Measurements from ENCODE around the gene TECTA.
A peak's percentile ranks its signal among the peaks of the same experiment; 100 is the strongest.

The TECTA gene

GRCh38 chr11:121194731-121195596 lies 93.9 kb downstream of the TECTA start:
- DNase-seq = peak; percentile 81

DNA sequence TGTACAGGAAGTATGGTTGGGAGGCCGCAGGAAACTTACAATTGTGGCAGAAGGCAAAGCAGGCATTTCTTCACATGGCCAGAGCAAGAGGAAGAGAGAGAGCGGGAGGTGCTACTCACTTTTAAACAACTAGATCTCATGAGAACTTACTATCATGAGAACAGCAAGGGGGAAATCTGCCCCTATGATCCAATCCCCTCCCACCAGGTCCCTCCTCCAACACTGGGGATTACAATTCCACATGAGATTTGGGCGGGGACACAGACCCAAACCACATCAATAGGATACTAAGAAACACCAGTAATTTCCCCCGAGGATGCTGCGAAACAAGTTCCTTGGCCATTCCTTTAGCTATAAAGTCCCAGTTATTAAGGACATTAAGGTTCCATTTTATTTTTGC lies 97.4 kb downstream of the TECTA start:
- no peak for DNase-seq

DNA sequence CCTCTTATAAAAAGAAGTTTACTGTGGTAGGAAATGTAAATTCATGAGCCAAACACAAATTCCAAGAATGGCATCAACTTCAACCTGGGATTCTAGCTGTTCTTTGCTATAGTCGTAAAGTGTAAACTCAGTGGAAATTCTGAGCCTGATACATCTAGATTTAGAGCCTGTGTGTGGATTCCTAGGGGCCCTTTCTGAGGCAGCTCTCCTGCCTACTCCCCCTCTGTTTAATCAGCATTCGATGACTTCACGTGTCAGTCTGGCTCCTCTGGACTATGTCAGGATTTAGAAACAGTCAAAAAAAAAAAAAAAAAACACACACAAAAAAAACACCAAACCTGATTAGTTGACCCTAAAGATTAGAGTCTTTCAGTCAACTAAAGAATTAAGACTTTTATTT lies 98.5 kb downstream of the TECTA start:
- DNase-seq = no peak

DNA sequence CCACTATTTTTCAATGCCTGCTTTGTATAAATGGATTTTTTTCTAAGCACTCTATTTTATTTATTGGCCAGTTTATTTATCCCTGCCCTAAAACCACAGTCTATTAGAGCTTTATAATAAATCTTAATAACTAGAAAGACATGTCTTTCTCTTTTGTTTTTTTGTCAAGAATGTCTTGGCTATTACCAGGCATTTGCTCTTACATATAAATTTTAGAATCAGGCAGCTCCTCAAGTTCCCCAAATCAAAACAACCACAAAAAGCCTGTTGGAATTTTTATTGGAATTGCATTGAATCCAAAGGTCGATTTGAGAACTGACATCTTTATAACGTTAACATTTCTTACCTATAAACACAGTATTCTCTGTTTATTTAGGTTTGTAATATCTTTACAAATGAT lies 105.8 kb downstream of the TECTA start:
- no peak for DNase-seq

DNA sequence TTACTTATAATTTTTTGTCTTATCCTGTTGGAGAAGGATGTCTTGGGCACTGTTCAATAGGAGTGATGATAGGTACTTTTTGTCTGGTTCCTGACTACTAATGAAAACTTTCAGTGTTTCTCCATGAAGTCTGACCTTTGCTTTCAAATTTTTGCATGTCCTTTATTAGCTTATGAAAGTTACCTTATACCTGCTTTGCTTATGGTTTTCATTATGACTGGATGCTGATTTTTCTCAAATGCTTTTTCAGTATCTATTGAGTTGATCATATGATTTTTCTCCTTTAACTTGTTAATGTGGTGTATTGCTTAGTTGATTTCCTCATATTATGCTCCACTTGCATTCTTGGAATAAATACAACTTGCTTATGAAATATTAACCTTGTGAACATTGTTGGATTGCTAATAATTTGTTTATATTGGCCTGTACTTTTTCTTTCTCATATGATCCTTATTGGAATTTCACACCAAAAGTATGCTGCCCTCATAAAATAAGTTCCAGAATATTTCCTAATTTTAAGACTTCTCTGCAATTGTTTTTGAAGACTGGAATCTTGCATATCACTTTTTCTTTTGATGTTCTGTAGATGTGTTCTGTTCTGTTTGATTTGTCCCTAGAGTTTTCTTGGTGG lies 106.6 kb downstream of the TECTA start:
- no peak for DNase-seq

DNA sequence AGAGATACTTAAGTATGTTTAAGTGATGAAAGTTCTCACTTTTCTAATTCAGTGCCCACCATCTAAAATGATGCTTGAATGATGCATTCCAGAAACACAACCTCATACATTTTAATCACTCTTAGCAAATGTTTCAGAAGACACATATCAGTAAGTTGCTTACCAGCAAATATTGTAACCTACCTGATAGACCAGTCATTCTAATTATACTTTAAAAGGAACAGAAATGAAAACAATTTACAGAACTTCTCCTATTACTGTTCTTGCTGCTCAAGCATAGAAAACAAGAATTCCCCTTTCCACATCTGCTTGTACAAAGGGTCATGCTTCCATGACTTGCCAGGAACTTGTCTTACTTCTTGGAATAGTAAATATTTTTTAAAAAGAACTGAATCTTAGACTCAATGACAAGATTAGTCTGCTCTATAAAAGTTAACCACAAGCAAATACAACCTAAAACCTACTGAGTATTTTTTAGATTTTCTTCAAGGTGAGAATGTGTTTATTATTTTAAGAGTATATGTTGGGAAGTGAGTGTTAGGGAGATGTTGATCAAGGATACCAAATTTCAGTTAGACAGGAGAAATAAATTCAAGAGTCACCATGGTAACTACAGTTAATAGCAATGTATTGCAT lies 109.5 kb downstream of the TECTA start:
- DNase-seq = no peak

- DNase-seq = no peak
Measured at GRCh38 chr11:121211626-121212025, 110.6 kb downstream of the TECTA start.

DNA sequence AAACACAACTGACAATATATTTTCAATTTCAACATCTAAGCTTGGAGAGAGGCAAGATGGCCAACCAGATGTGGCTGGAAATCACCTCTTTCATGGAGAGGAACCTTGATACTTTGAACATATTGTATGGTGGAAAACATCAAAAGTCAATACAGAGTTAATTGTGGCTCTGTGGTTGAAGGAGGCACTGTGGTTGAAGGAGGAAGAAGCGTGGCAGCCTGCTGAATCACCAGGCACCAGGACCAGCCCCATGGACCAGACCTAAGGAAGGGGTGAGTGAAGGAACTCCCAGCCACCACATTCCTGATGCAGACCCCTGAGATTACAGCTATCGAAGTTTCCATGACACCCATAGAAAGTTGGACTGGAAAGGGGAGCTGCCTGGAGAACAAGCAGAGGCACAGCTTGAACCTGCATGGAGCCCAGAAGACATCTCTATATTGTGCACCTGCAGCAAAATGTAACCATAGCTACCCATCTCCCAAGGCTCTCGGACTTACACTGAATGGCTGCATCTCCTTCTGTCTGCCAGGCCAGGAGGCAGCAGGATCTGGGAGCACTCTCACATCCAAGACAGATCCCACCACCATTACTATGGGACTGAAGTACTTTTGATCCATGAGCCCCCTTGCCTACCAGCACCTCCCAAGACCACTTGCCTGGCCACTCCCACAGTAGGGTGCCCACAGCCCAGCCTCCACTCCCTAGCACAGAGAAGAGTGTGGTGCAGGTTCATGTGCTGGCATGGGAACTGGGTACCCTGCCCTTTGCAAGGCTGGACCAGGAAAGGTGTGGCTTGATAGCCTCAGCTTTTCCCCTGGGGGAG lies 111.7 kb downstream of the TECTA start:
- DNase-seq = no peak

DNA sequence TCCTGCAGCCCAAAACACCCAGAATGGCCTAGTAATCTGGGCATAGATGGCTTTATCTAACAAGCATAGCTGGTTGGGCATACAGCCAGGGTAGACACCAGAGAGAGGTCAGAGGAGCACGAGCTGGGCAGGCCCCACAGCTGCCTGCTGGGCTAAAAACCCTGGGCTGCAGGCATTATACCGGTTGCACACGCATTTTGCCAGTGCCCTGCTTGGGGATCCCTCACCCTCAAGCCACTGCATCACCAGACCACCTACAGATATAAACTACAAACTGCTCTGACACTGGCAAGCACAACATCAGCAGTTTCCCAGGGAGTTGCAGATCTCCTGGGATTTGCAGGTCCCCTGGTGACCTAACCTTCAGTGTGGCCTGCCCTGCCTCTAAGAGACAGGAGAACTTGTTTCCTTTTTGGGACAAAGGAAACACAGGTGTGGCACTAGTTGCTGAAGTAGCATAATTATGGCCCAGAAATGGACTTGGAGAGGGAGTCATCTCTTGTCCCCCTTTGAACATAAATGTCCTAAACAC lies 112.4 kb downstream of the TECTA start:
- no peak for DNase-seq

DNA sequence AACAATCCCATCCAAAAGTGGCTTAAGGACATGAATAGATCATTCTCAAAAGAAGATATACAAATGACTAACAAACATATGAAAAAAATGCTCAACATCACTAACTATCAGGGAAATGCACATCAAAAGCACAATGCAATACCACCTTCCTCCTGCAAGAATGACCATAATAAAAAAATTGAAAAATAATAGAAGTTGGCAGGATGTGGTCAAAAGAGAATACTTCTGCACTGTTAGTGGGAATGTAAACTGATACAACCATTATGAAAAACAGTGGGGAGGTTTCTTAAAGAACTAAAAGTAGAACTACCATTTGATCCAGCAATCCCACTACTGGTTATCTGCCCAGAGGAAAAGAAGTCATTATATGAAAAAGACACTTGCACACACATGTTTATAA lies 113.8 kb downstream of the TECTA start:
- DNase-seq = no peak

GRCh38 chr11:121221496-121222200 lies 120.6 kb downstream of the TECTA start:
- DNase-seq = no peak

DNA sequence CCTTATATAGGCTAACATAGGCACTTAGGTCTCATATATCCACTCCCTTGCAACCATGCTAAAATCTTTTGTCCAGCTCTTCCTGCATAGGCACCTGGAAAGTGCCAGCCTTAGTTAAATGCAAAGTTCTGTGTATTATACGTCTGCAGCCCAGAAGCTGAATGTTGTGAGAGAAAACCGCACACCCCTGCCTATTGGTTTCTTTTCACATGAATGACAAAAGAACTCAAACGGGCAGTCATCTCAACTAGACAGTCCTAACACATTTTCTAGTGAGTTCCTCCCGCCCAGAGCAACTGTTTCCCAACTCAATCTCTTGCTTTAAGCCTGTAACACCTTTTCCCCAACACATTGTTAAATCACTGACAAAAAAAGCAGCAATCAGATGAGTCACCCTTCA lies 122.1 kb downstream of the TECTA start:
- no peak for DNase-seq

GRCh38 chr11:121225382-121225781 lies 124.3 kb downstream of the TECTA start:
- DNase-seq = no peak

DNA sequence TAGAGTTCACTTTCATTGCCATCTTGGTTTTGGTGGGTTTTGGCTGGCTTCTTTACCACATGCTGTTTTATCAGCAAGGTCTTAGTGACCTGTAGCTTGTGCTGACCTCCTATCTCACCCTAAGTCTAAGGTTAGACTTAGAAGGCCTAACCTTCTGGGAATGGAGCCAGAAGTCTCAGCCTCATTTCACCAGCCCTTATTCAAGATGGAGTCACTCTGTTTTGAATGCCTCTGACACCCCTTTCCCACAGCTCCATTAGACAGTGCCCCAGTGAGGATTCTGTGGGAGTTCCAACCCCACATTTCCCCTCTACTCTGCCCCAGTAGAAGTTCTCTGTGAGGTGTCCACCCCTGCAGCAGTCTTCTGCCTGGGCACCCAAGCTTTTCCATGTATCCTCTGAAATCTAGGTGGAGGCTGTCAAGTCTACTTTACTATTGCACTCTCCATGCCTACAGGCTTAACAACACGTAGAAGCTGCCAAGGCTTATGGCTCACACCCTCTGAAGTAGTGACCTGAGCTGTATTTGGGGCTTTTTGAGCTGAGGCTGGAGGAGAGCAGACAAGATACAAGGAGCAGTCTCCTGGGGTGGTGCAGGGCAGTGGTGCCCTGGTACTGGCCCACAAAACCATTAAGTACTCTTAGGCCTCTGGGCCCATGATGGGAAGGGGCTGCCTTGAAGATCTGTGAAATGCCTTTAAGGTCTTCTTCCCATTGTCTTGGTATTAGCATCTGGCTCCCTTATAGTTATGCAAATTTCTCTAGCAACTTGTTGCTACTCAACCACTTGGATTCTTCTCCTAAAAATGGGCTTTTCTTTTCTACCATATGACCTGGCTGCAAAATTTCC lies 125.6 kb downstream of the TECTA start:
- no peak for DNase-seq

GRCh38 chr11:121228851-121229250 lies 127.8 kb downstream of the TECTA start:
- no peak for DNase-seq

DNA sequence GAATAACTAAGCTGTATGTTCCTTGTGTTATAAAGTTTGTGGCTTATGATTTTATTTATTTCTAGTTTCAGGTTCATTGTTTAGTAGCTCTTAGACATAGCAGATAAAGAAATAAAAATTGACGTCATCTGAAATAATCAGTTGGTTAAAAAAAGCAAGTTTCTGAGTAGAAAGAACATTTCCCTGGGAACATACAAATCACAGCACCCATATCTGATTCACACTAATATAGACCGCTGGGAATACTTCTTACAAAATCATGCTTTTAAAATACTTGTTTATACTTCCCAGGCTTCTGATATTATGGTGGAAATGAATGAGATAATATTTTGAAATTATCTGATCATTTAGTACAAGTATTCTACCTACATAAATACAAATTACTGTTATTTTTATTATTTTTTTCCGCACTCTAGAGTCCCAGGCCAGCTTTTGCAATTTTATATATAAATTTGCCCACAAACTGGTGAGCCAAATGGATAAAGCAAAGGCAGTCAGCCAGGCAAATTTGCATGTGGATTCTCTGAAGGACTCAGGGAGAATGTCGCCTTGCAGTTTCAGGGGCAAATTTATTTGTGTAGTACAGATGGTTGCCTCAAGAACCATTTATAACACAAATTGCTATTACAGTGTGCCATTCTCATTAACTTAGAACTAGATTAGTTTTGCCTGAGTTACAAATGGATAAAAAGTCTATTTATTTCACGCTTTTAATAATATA lies 128.6 kb downstream of the TECTA start:
- DNase-seq = no peak

DNA sequence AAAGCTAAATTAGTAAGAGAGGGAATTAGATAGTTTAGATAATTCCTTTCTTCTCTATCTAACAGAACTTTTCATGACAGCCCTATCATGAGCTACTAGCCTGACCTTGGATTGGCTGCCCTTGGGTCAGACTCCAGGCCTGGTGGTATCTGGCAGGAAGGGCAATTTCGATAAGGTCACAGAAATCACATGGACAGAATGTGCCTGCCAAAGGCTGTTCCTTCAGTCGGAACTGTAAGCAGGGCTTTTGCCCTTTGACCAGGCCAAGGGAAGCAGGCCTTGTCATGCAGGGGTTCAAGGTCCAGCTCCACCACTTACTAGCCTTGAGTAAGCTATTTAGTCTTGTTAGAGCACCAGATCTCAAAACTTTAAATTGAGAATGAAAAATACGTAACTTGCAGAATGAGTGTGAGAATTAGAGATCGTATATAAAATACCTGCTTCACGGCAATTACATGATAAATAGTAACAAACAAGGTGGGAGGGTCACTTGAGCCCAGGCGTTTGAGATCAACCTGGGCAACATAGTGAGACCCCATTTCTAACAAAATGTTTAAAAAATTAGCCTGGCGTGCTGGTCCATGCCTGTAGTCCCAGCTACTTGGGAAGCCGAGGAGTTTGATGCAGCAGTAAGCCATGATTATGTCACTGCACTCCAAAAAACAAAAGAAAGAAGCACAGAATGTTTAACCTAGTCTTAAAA lies 130.7 kb downstream of the TECTA start:
- DNase-seq = no peak

DNA sequence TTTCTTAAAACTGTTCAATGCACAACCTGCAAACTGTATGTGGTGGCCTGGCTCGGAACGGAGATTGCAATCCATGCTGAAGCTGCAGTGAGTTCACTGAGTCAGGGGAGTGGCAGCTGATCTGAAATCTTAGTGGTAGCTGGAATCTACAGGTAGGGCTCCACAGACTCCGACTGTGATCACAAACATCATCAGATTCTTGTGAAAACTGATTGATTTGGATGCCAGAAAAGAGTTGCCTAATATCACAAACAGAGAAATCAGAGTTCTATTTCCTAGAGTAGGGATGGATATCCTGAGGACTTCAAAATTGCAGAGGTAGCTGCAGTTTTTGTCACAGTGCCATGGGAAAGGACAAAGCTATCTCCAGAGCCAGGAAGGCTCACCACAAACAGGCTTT lies 134.0 kb downstream of the TECTA start:
- DNase-seq = no peak

GRCh38 chr11:121236115-121237001 lies 135.3 kb downstream of the TECTA start:
- no peak for DNase-seq
